T-helper 1 cell treated with Interleukin-12 subunit alpha and Interleukin-12 subunit beta and Interleukin-4 antibody, amounts not matched to agents 30 ng/mL and 1 ng/mL, for 36 hours (primary cell): Measurements from ENCODE around the gene RUFY1. TPM values are rescaled to one million over a fixed set of nuclear protein-coding genes. Genes with fewer than 3 reads are reported as not detected.
"Not testable (repeated sequence)": the region's sequence is repeated elsewhere in the genome, so short reads cannot be mapped to it uniquely, and the experiment has no call there.

ENCODE experiments used
- intact Hi-C: fragments of 100-400 bp; cut with micrococcal nuclease; formaldehyde crosslinking; loops from one replicate; pipeline ENCODE4 v1.15.1; 2024
- total RNA-seq: library from RNA; stranded (reverse); gene quantifications from 2 replicates; pipeline ENCODE4 v1.2.3, GENCODE V29; 2022

Gene RUFY1, protein sequence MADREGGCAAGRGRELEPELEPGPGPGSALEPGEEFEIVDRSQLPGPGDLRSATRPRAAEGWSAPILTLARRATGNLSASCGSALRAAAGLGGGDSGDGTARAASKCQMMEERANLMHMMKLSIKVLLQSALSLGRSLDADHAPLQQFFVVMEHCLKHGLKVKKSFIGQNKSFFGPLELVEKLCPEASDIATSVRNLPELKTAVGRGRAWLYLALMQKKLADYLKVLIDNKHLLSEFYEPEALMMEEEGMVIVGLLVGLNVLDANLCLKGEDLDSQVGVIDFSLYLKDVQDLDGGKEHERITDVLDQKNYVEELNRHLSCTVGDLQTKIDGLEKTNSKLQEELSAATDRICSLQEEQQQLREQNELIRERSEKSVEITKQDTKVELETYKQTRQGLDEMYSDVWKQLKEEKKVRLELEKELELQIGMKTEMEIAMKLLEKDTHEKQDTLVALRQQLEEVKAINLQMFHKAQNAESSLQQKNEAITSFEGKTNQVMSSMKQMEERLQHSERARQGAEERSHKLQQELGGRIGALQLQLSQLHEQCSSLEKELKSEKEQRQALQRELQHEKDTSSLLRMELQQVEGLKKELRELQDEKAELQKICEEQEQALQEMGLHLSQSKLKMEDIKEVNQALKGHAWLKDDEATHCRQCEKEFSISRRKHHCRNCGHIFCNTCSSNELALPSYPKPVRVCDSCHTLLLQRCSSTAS
- 43.4 and 47.5 TPM in 2 replicates for total RNA-seq

DNA sequence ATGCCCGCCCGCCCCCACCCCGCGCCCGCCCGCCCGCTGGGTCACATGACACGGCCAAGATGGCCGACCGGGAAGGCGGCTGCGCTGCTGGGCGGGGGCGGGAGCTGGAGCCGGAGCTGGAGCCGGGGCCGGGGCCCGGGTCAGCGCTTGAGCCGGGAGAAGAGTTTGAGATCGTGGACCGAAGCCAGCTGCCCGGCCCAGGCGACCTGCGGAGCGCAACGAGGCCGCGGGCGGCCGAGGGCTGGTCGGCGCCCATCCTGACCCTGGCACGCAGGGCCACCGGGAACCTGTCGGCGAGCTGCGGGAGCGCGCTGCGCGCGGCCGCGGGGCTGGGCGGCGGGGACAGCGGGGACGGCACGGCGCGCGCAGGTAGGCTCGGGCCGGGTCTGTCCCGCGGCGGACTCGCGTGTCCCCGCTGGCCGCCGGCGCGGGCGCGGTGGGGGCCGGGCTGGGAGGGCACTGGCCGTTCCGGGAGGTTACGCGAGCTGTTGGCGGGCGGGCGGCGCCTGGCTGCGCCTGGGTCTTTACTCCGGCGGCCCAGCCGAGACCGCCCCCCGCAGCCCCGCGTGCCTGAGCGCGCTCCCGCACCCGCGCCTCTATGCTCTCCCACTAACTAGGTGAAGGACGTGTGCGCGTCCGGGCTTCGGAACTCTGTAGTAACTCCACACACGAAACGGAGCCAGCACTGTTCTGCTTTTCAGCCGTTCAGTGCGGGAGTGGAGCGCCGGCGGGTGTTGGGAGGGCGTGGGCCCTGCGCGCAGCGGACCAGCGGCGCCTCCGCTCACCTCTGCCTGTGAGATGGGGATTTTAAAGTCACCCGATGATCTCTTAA, at the start of gene RUFY1:
RUFY1 (plus strand) TSS at position 44 of the 832 bp plus-strand sequence; CDS start at position 60, 16 bp downstream.
- intact Hi-C loops = loop anchor here (1.0 to 10.0 kb wide), 12 partner anchors 9 to 1694 kb away; partner anchors contain the start of genes CANX, HNRNPH1, MAML1 and MGAT1

DNA sequence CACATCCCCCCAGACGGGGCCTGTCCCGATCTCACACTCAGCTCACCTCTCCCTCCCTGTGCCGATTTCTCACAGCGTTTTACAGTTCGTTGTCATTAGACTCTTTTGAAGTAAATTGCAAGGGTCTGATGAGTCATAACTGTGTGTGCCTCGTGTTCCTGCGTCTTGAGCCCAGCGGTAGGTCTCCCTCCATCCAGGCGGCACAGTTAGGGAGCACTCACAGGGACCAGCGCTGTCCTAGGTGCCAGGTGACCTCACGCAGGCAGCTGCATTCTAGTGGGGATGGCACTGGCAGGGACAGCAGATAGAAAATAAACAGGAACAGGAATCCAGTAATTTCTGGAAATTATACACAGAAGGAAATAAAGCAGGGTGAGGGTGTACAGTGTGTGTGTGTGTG, 48.4 kb upstream of the RUFY1 start:
- intact Hi-C loops = not testable (repeated sequence)

DNA sequence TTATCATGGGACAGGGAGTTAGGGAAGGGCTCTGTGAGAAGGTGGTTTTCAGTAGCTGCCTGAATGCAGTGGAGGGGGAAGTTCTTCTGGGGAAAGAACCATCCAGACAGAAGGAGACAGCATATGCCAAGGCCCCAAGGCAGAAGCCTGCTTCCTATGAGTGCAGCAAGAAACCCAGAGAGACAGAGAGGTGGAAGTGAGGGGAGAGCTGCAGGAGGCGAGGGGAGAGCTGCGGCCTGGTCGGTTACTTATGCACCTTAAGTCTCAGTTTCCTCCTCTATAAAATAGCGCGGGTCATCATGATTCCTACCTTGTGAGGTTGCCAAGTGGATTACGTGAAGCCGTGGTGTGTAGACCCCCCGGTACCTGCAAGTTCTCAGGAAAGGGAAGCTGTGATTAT, 47.9 kb upstream of the RUFY1 start:
- intact Hi-C loops = not testable (repeated sequence)

DNA sequence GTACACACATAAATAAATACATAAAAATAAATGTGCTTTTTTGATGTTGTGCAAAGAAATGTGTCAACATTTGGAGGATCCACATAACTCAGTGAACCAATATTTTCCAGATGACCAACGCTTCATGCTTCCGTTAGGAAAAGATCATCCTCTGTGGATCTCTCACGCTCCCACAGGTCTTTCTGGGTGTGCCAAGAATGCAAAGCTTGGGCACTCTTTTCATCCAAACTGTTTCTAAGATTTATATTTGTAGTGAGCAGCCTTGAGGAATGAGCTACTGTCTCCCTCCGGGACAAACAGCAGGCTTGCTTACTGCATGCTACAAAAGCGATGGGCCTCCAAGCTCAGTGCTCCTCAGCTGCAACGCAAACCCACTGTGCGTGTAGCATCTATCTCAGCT, 46.2 kb upstream of the RUFY1 start:
- intact Hi-C loops = no loop called here

DNA sequence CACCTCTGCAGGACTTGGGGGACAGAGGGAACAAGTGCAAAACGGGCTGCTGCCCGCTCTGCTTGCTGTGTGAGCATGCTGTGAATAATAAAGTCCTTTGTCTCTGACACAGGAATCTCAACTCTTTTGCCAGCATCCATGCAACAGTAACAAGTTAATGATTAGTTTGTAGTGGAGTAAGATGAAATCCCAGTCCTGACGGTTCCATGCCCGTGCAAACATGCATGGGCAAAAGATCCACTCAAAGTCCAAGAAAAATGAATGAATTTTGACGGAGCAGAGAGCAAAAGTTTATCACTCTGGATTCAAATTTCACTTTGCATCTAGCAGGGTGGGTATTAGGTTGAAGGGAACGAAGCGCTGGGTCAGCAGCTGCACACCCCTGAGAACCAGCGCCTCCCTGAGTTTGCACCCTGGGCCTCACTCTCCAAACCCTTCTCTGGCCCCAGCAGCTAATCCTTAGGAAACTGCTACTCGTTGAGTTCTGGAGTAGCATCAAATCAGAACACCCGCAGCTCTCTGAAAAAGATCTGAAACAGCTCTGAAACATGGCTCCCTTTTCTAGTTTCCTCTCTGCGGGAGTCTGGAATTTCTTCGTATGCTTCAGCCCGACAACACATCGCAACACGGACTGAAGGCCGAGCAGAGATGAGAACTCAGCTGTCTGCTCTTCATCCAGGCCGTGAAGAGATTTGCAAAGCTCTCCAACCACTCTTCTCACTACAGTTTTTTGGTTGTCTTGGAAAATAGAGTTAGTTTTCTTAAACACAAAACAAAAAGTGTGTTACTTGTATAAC, 45.6 kb upstream of the RUFY1 start:
- intact Hi-C loops = no loop called here

DNA sequence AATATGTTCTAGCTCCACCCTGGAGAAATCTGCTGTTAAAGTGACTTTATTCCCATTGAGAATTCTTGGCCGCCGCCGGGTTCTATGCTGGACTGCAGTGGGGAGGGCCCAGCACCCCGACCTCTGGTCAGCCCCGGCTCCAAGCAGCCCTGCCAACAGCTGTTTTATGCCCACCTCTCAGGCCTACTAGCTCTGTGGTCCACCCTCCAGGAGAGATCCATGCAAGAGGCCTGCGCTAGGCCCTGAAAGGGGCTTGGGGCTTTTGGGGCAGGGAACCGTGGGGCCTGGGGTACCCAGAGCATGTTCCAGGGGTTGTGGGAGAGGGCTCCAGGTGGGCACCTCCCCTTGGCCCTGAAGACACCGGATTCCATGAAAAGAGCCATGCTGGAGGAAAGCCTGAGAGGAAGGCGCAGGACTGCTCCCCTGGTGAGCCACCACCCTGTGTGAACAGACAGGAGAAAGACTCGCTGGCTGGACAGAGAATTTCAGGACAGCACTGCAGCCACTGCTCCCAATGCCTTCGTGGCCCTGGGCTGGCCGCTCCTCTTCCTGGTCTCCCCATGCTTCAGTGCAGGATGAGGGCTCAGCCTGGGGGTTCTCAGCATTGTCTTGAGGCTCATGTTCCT, 44.6 kb upstream of the RUFY1 start:
- intact Hi-C loops = no loop called here

DNA sequence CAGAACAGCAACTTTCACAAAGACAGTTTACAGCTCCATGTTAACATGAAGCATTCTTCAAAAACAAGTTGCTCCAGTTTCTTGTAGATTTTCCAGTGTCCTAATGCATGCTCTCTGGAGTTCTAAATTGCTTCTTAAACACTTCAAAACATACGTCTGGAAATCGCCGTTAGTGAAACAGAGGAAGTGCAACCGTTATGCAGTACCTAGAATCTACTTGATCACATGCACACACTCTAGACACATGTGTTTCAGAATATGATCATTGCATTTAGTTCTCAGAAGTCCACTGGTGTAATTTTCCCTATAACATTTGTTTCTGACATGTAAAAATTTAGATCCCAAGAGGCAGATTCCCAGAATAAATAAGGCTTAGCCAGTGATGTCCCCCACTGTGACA, 41.1 kb upstream of the RUFY1 start:
- intact Hi-C loops = no loop called here

DNA sequence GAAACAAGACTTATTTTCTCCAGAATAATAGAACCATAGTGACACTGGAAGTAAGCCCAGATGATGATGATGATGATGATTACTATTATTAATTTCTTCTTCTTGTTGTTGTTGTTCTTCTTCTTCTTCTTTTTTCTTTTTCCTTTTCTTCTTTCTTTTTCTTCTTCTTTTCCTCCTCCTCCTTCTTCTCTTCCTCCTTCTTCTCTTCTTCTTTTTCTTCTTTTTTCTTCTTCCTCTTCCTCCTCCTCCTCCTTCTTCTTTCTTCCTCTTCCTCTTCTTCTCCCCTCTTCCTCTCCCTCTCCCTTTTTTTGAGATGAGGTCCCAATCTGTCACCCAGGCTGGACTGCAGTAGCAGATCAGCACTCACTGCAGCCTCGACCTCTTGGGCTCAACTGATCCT, 40.5 kb upstream of the RUFY1 start:
- intact Hi-C loops = no loop called here

DNA sequence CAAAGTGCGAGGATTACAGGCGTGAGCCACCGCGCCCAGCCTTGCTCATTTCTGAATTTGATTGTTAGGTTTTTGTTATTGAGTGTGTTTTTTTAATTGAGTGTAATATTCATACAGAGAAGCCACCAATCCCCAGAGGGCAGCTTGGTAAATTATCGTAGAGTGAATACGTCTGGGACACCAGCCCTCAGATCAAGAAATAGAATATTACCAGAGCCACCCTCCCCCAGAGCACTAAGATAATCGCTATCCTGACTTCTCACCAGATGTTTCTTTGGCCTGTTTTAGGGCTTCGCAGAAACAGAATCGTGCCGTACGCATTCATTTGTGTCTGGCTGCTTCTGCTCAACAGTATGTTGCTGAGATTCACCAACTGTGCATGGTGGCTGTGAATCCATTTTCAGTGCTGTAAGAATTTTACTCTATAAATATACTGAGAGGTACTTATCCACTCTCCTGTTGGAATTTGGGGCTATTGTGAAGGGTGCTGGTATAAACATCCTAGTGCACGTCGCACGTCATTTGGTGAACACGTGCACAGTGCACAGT, 37.8 kb upstream of the RUFY1 start:
- intact Hi-C loops = no loop called here

DNA sequence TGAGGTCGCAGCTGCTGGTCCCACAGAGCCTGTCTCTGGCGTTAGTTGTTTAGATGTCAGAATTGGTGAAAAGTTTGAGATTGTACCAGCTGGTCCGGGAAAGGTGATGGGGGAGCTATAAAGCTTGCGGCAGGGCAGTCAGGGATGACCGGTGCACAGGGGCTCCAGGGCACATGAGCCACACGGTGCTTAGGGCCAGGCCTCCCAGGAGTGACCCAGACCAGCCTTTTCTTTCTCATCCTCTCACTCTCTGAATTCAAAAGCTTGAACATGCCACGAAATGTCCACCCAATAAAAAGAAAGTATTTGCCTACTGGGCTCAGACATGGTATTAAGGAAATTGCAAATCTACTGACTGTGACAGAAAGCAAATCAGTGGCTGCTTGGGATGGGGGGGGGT, 34.9 kb upstream of the RUFY1 start:
- intact Hi-C loops = not testable (repeated sequence)

DNA sequence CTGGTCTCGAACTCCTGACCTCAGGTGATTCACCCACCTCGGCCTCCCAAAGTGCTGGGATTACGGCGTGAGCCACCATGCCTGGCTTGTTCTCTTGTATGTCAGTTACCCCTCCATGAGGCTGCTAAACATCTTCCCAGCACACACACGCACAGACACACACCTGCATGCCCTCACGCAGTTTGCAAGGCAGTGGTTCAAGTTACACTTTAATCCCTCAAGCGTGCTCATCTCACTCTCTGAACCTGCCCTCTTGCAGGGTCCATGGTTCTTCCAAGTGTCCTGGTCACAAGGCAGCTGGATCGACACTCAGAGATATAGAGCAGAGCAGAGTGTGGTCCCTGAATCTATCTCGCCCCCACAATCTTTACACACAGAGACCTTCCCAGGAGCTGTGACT, 34.1 kb upstream of the RUFY1 start:
- intact Hi-C loops = no loop called here

DNA sequence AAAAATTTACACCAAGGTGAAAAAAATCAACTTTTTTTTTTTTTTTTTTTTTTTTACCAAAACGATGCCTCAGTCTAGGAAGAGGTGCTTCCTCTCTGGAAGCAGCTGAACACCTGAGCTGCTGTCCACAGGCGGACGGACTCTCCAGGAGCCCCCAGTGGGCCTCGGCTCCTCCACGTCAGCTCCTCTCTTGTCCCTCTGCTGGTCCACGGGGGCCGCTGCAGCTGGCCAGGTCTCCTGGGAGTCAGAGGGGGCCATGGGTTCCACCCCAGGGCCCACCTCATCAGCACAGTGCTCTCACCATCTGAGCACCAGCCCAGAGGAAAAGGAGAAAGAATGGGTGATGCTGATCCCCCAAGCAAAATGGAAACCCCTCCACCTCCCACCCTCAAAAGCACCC, 32.6 kb upstream of the RUFY1 start:
- intact Hi-C loops = not testable (repeated sequence)

DNA sequence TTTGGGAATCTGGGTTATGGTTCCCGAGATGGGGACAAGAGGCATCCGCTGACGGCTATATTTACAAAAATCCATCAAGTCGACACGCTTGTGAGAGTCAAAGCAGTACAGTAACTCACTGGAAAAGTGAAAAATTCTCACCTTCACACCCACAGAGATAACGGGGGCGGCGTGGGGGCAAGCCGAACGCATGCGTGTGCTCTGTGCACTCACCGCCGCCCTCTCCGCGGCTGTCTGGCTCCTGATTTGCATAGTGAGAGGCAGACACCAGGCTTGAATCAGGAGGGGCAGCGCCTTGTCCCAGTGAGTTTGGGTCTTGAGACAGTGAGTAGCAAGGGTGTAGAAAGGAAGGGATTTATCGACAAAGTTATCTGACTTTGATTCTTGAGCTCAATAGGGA, 32.0 kb upstream of the RUFY1 start:
- intact Hi-C loops = not testable (repeated sequence)

DNA sequence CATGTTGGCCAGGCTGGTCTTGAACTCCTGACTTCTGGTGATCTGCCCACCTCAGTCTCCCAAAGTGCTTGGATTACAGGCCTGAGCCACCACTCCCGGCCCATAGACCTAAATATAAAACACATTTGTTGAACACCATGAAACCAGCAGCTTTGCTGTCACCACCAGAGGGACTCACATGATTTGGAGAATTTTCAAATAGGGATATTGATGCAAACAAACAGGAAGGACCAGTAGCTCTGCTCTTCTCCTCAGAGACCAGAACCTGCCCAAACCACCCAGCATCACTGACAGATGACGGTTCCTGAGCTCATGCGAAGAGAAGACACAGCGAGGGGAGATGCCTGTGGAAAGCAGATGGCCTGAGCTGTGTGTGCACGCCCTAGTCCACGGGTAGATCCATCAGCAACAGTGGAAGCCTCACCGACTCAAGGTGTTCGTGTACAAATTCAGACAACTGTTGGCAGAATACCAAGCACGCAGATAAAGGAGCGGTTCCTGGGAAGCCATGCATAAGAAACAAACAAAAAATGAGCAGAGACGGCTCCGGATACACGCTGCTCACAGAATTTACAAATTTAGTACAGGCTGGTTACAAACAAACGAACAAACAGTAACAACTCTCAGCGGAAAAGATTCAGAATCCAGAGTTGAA, 30.8 kb upstream of the RUFY1 start:
- intact Hi-C loops = not testable (repeated sequence)

DNA sequence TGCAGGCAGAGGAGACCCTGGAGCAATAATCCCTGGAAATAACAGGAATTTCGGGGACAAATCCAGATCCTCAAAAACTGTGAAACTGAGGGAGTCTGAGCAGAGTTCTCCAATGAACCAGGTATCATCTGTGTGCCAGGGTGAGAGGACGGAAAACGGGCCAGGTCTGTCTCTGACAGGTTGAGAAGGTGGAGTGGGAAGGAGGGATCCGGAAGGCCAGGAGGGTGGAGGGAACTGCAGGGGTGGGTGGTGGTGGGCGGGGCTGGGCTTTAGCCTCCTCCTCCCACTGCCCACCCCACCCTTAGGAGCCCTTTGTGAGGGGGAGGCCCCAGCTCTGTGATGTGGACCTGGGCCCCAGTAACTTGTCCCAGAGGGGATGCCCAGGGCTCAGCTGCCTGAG, 28.2 kb upstream of the RUFY1 start:
- intact Hi-C loops = not testable (repeated sequence)

DNA sequence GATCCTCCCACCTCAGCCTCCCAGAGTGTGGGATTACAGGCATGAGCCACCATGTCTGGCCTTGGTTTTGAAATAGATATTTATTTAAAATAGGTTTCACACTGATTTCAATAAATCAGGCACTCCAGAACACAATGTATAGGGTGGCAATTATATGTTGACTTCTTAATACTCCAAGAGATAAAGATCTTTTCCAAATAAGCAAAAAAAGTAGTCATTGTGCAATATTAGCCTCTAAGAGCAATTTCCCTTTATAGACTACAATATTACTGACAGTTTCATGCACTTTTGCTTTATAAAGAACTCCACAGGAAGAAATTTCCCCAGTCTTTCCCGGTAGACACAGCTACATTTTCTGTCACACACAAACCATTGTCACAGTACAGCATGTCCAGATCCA, 23.4 kb upstream of the RUFY1 start:
- intact Hi-C loops = no loop called here

DNA sequence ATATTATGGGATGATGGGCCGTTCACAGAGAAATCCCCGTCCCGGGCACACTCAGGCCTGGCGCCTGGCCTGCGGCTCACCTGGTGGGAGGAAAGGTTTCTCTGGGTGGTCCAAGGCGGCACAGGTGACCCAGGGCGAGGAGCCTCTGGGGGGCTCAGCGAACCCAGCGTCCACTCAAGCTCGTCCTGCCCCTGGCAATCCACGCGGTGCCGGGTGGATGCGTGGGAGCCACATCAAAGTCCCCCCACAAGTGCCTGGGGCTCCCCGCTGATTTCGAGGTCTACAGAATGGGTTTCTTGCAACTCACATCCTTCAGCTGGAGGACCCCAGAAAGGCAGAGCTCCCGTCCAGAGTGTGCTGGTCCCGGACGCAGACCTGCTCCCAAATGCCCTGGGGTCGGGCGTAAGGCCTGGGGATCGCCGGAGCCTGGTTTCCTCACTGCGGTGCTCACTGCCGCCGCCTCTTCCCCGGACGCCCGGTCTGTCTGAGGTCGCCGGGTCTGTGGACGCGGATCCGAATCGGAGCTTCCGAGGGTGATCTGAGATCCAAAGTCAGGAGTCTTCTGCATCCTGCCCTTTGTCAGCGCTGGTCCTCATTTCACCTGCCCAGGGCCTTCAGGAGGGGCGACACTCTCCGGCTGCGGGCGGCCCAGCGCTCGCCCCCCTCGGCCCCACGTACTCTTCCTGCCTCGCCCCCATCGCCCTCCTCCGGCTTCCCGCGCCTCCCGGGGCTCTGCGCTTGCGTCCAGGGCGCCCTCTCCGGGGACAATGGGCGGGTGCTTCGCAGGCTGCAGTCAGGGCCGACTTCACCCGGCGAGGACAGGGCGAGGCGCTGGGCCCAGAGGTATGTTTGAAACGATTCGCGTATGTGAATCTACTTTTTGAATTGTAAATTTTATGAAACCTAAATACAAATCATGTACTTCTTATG, 20.0 kb upstream of the RUFY1 start:
- intact Hi-C loops = no loop called here

DNA sequence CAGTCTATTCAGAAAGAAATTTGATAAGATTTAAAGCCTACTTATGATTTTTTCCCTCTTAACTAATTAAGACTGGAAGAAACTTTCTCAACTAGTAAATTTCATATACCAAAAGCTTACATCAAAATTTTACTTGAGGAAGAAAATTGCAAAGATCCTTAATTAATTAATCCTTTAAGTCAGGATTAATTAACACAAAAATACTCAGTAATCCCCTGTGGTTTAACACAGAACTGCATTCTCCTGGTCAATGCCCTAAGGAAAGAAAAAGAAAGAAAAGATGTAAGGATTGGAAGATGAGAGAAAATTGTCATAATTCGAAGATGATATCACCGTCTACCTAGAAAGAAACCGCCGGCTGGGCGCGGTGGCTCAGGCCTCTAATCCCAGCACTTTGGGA, 17.3 kb upstream of the RUFY1 start:
- intact Hi-C loops = no loop called here

DNA sequence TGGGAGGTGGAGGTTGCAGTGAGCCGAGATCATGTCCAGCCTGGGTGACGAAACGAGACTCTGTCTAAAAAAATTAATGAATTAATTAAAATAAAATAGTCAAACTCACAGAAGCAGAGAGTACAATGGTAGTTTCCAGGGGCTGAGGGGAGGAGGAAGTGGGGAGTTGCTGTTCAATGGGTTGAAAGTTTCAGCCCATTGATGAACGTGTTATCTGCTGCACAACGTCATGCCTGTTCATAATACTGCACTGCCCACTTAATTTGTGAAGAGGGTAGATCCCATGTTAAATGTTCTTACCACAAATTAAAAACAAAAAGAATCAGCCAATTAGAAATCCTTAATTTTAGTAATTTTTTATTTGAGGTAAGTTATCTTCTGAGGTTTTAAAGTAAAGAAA, 16.4 kb upstream of the RUFY1 start:
- intact Hi-C loops = no loop called here
